Esophagus muscularis mucosa (tissue), 4 donors: ENCODE results near the gene PEPD. TPM values are rescaled to one million over a fixed set of nuclear protein-coding genes. Genes with fewer than 3 reads are reported as not detected.

Experiments
- DNase-seq: peaks from one replicate; pipeline ENCODE4 v3.0.0-alpha.2; 2017; ENCODE audit errors: extremely low spot score
- H3K27ac ChIP-seq, 4 donors: fragments of 200-600 bp; sonication (generic); replicated peaks in 1 of 4; 1 replicate in 3 of 4; 2 replicates in 1 of 4; pipeline ENCODE4 v1.5.1; 2016 to 2019; ENCODE audit warnings: mild to moderate bottlenecking in 1 of 4
- H3K27me3 ChIP-seq, 4 donors: fragments of 200-600 bp; sonication (generic); one replicate each; pipeline versions ENCODE4 v1.5.1 to v1.6.0; 2016 to 2019
- H3K36me3 ChIP-seq, 4 donors: fragments of 200-600 bp; sonication (generic); one replicate each; pipeline ENCODE4 v1.5.1; 2016 to 2019
- H3K4me1 ChIP-seq, 4 donors: fragments of 200-600 bp; sonication (generic); one replicate each; pipeline ENCODE4 v1.5.1; 2016 to 2019
- H3K4me3 ChIP-seq, 4 donors: fragments of 200-600 bp; sonication (generic); 1 replicate in 2 of 4; 2 replicates in 2 of 4; pipeline ENCODE4 v1.5.1; 2016 to 2019; ENCODE audit warnings: mild to moderate bottlenecking in 4 of 4, moderate library complexity in 1 of 4
- H3K9me3 ChIP-seq, 4 donors: fragments of 200-600 bp; sonication (generic); 1 replicate in 3 of 4; 2 replicates in 1 of 4; pipeline ENCODE4 v1.5.1; 2016 to 2019
- CTCF ChIP-seq, 3 experiments: fragments of 200-600 bp in 2 of 3; fragments of 450-650 bp in 1 of 3; sonication (generic) in 2 of 3; IDR thresholded peaks; one replicate each; pipeline ENCODE4 v1.5.1; 2017 to 2019; ENCODE audit warnings: antibody characterized with exemption in 3 of 3, mild to moderate bottlenecking in 2 of 3, moderate library complexity in 1 of 3
- EP300 ChIP-seq: sonication (generic); formaldehyde crosslinking; IDR thresholded peaks from one replicate; pipeline ENCODE4 v1.6.1; 2017; ENCODE audit warnings: antibody characterized with exemption
- POLR2A ChIP-seq: fragments of 450-650 bp; IDR thresholded peaks from one replicate; pipeline ENCODE4 v1.6.1; 2017; ENCODE audit warnings: antibody characterized with exemption, moderate library complexity, mild to moderate bottlenecking, low read depth
- POLR2AphosphoS5 ChIP-seq, 2 donors: sonication (generic); formaldehyde crosslinking; IDR thresholded peaks; one replicate each; pipeline ENCODE4 v1.6.1; 2017; ENCODE audit warnings: antibody characterized with exemption in 2 of 2
- WGBS: methylation state at CpG from one replicate; pipeline ENCODE4 v1.1.5; 2018; 5-methylcytosine and 5-hydroxymethylcytosine counted together
- intact Hi-C: fragments of 100-400 bp; cut with DNase I; formaldehyde crosslinking; loops from one replicate; pipeline ENCODE4 v1.15.1; 2023
- total RNA-seq, 4 donors: library from RNA; depleted of rRNA; stranded (reverse); fragments of >200 nt; gene quantifications; one replicate each; pipeline versions ENCODE4 v1.1.0 to v1.2.1, GENCODE V29; 2016

The PEPD gene
- total RNA-seq, 4 donors from 2014 or later, result 59.8 to 90.9 (median 73.0) TPM

DNA sequence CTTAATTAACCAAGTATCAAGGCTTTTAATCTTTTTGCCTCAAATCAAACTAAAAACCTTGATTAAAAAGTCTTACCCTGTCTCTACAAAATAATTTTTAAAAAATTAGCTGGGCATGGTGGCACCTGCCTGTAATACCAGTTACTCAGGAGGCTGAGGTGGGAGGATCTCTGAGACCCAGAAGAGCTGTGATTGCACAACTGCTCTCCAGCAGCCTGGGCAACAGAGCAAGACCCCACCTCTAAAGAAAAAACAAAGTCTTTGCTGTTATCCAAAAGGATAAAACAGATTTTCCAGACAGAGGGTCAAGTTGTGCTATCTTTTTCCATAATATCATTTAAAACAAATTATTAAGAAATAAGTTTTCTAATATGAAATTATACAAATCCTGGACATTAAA lies 174.9 kb downstream of the PEPD start:
- DNase-seq, result no peak
- Histone ChIP-seq H3K27me3 (peaks cover 0 to 48% (median 0%) of the 10 kb centered on the region in 4 donors), H3K27ac (no peak overlapping the region), H3K36me3 (no peaks in the 10 kb centered on the region), H3K4me3 (no peak overlapping the region), H3K4me1 (peaks cover 0 to 12% (median 7%) of the 10 kb centered on the region in 4 donors), H3K9me3 (no peaks in the 10 kb centered on the region)
- no peak for TF ChIP-seq CTCF (IDR thresholded peaks at IDR 0.05)
- no peak for TF ChIP-seq POLR2AphosphoS5 (IDR thresholded peaks at IDR 0.05)
- no peak for TF ChIP-seq EP300
- TF ChIP-seq POLR2A, result no peak
- intact Hi-C loops, result no loop called here

- TF ChIP-seq POLR2A (no peak), EP300 (no peak), CTCF (IDR thresholded peaks at IDR 0.05) (no peak), POLR2AphosphoS5 (IDR thresholded peaks at IDR 0.05) (no peak)
- intact Hi-C loops, result no loop called here
- Histone ChIP-seq H3K27ac (no peak overlapping the region), H3K9me3 (no peaks in the 10 kb centered on the region), H3K4me3 (no peak overlapping the region), H3K36me3 (no peaks in the 10 kb centered on the region), H3K4me1 (peaks cover 0 to 12% (median 7%) of the 10 kb centered on the region in 4 donors), H3K27me3 (peaks cover 0 to 41% (median 0%) of the 10 kb centered on the region in 4 donors)
- 93% methylated on average over 6 of the region's 6 CpGs for WGBS
- DNase-seq, result no peak
These were observed 176.4 kb downstream of the PEPD start for GRCh38 chr19:33345163-33345562.

GRCh38 chr19:33344573-33344925 lies 177.0 kb downstream of the PEPD start:
- peaks cover 0 to 34% (median 0%) of the 10 kb centered on the region in 4 donors for H3K27me3 ChIP-seq
- peak overlapping the region in 1 of 4 donors; percentile 3 for H3K4me3 ChIP-seq
- no peaks in the 10 kb centered on the region for H3K36me3 ChIP-seq
- H3K9me3 ChIP-seq, result no peaks in the 10 kb centered on the region
- H3K27ac ChIP-seq, result no peak overlapping the region
- peaks cover 0 to 12% (median 7%) of the 10 kb centered on the region in 4 donors for H3K4me1 ChIP-seq
- 40% methylated on average over 4 of the region's 4 CpGs for WGBS
- TF ChIP-seq POLR2AphosphoS5 (IDR thresholded peaks at IDR 0.05) (no peak), POLR2A (no peak), EP300 (no peak), CTCF (IDR thresholded peaks at IDR 0.05) (no peak)
- DNase-seq, result no peak
- intact Hi-C loops, result no loop called here

DNA sequence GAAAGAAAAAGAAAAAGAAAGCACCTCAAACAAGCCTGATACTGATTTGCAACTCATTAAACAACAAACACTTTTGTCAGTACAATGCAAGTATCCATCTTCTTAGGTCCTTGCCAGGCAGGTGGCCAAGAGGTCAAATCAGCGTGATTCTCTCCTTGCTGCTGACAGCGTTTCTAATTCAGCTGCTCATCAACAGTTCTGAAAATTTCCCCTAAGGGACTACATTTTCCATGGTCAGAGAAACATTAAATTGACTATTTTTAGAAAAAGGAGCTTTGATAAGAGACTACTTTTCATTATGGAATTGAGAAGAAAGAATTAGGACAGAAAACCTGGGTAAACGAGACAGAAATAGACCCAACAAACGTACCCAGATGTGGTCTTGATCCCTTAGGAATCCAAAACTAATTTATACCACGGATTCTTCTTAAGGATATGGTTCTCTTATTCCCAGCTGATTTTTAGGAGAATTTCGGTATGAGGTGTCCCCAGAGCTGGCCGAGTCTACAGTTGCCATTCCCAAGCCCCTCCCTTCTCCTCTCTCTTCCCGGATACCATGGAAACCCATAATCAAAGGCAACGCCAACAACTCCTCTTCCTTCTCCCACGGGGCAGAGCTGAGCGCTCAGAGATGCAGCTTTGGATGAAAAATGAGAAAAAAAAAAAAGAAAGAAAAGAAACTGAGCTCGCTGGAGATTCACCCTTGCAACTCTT lies 177.6 kb downstream of the PEPD start:
- DNase-seq, result no peak
- Histone ChIP-seq H3K4me3 (peak overlapping the region in 1 of 4 donors; percentile 3), H3K27me3 (peaks cover 0 to 33% (median 0%) of the 10 kb centered on the region in 4 donors), H3K4me1 (peaks cover 0 to 12% (median 7%) of the 10 kb centered on the region in 4 donors), H3K9me3 (no peaks in the 10 kb centered on the region), H3K36me3 (no peaks in the 10 kb centered on the region), H3K27ac (peak overlapping the region in 1 of 4 donors; percentile 27)
- intact Hi-C loops, result no loop called here
- 19% methylated on average over 12 of the region's 12 CpGs for WGBS
- TF ChIP-seq EP300, result no peak
- TF ChIP-seq POLR2AphosphoS5 (IDR thresholded peaks at IDR 0.05), result no peak
- no peak for TF ChIP-seq POLR2A
- TF ChIP-seq CTCF (IDR thresholded peaks at IDR 0.05), result no peak

DNA sequence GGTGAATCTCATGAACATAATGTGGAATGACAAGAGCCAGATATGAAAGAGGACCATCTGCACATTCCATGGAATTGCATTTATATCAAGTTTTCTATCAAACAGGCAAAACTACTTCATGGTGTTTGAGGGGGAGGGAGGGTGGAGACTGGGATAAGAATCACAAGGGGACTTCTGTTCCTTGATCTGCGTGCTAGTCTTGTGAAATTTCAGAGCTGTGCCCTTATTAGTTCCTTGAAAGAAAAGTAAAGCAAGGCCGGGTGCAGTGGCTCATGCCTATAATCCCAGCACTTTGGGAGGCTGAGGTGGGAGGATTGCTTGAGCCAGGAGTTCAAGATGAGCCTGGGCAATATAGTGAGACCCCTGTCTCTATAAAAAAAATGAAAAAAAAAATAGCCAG lies 178.3 kb downstream of the PEPD start:
- no peaks in the 10 kb centered on the region for H3K9me3 ChIP-seq
- TF ChIP-seq CTCF (IDR thresholded peaks at IDR 0.05), result no peak
- no peak for TF ChIP-seq POLR2A
- TF ChIP-seq EP300, result no peak
- no peak for TF ChIP-seq POLR2AphosphoS5 (IDR thresholded peaks at IDR 0.05)
- peaks cover 0 to 30% (median 0%) of the 10 kb centered on the region in 4 donors for H3K27me3 ChIP-seq
- 79% methylated on average over 2 of the region's 2 CpGs for WGBS
- peaks cover 0 to 12% (median 7%) of the 10 kb centered on the region in 4 donors for H3K4me1 ChIP-seq
- no peak overlapping the region for H3K27ac ChIP-seq
- no peak overlapping the region for H3K4me3 ChIP-seq
- no peaks in the 10 kb centered on the region for H3K36me3 ChIP-seq
- DNase-seq, result no peak
- intact Hi-C loops, result no loop called here
